GM19452 (cell line): Measurements from ENCODE around the gene CAP2.
"Not testable (repeated sequence)": the region's sequence is repeated elsewhere in the genome, so short reads cannot be mapped to it uniquely, and the experiment has no call there.

Experiments
- ATAC-seq: cut with Tn5 transposase; IDR thresholded peaks from one replicate; pipeline ENCODE4 v1.9.1; 2021; ENCODE audit not compliant: unreplicated experiment

The CAP2 gene

GRCh38 chr6:17432356-17432755 is 39.0 kb downstream of the CAP2 start:
- ATAC-seq, result no peak

GRCh38 chr6:17439243-17439993 is 46.0 kb downstream of the CAP2 start:
- no peak for ATAC-seq

- ATAC-seq, result not testable (repeated sequence)
These were observed 47.4 kb downstream of the CAP2 start for GRCh38 chr6:17440811-17441210.

GRCh38 chr6:17442196-17442595 is 48.8 kb downstream of the CAP2 start:
- ATAC-seq, result no peak

- no peak for ATAC-seq
These were observed 53.3 kb downstream of the CAP2 start for GRCh38 chr6:17446713-17447112.

- no peak for ATAC-seq
These were observed 54.8 kb downstream of the CAP2 start for GRCh38 chr6:17448165-17448564.

- ATAC-seq, result no peak
These were observed 57.0 kb downstream of the CAP2 start for GRCh38 chr6:17450397-17450796.

- ATAC-seq, result no peak
These were observed 57.4 kb downstream of the CAP2 start for GRCh38 chr6:17450832-17451231.

- ATAC-seq, result no peak
These were observed 58.7 kb downstream of the CAP2 start for GRCh38 chr6:17452096-17452495.

- no peak for ATAC-seq
These were observed 61.1 kb downstream of the CAP2 start for GRCh38 chr6:17454316-17455005.

GRCh38 chr6:17455919-17456318 is 62.5 kb downstream of the CAP2 start:
- ATAC-seq, result no peak

GRCh38 chr6:17456711-17457110 is 63.3 kb downstream of the CAP2 start:
- ATAC-seq, result no peak

- no peak for ATAC-seq
These were observed 64.0 kb downstream of the CAP2 start for GRCh38 chr6:17457405-17457804.

- ATAC-seq, result no peak
These were observed 64.6 kb downstream of the CAP2 start for GRCh38 chr6:17457956-17458355.

GRCh38 chr6:17458966-17459365 is 65.6 kb downstream of the CAP2 start:
- no peak for ATAC-seq

GRCh38 chr6:17460862-17461261 is 67.5 kb downstream of the CAP2 start:
- no peak for ATAC-seq

GRCh38 chr6:17466147-17466546 is 72.8 kb downstream of the CAP2 start:
- no peak for ATAC-seq

- ATAC-seq, result no peak
These were observed 73.3 kb downstream of the CAP2 start for GRCh38 chr6:17466707-17467106.

- no peak for ATAC-seq
These were observed 75.8 kb downstream of the CAP2 start for GRCh38 chr6:17469006-17469832.

- no peak for ATAC-seq
These were observed 77.0 kb downstream of the CAP2 start for GRCh38 chr6:17470202-17470937.

- no peak for ATAC-seq
These were observed 77.5 kb downstream of the CAP2 start for GRCh38 chr6:17470938-17471327.
